ENCODE data around the gene SETD9. TPM values are rescaled to one million over a fixed set of nuclear protein-coding genes. Genes with fewer than 3 reads are reported as not detected.

Gene SETD9
- total and polyA plus RNA-seq, 4 donors: 3.1 to 10.1 (median 6.1) TPM

GRCh38 chr5:56913766-56914165 lies 4.4 kb downstream of the SETD9 start:
- TF ChIP-seq GABPA (IDR thresholded peaks at IDR 0.05 in 1 of 2, conservative IDR thresholded peaks at IDR 0.05 in 1 of 2) (no peak), TAF1 (conservative IDR thresholded peaks at IDR 0.05) (no peak)
- Histone ChIP-seq H3K36me3 (ENCODE audit: control insufficient read depth in 4 of 4, insufficient read depth in 3 of 4, low read depth in 1 of 4, low read length in 3 of 4) (no peaks in the 10 kb centered on the region), H3K4me3 (ENCODE audit: low read depth in 1 of 3, low read length in 3 of 3) (no peak overlapping the region), H3K9me3 (ENCODE audit: control insufficient read depth in 4 of 4, low read length in 3 of 4) (no peaks in the 10 kb centered on the region), H3K4me1 (ENCODE audit: control insufficient read depth in 4 of 4, insufficient read depth in 4 of 4, low read length in 3 of 4) (peaks cover 4 to 33% (median 21%) of the 10 kb centered on the region in 4 donors), H3K9ac (ENCODE audit: low read depth in 1 of 2, low read length in 2 of 2) (no peak overlapping the region), H3K27me3 (ENCODE audit: control insufficient read depth in 4 of 4, insufficient read depth in 4 of 4, low read length in 3 of 4) (no peaks in the 10 kb centered on the region), H3K27ac (ENCODE audit: low read depth in 1 of 2, low read length in 2 of 2) (no peak overlapping the region)
- WGBS: 92% methylated on average over 3 of the region's 3 CpGs
- DNase-seq (ENCODE audit: low spot score): no peak

GRCh38 chr5:56914678-56915077 lies 5.3 kb downstream of the SETD9 start:
- Histone ChIP-seq H3K4me3 (ENCODE audit: low read depth in 1 of 3, low read length in 3 of 3) (no peak overlapping the region), H3K27ac (ENCODE audit: low read depth in 1 of 2, low read length in 2 of 2) (no peak overlapping the region), H3K36me3 (ENCODE audit: control insufficient read depth in 4 of 4, insufficient read depth in 3 of 4, low read depth in 1 of 4, low read length in 3 of 4) (no peaks in the 10 kb centered on the region), H3K9ac (ENCODE audit: low read depth in 1 of 2, low read length in 2 of 2) (no peak overlapping the region), H3K27me3 (ENCODE audit: control insufficient read depth in 4 of 4, insufficient read depth in 4 of 4, low read length in 3 of 4) (no peaks in the 10 kb centered on the region), H3K4me1 (ENCODE audit: control insufficient read depth in 4 of 4, insufficient read depth in 4 of 4, low read length in 3 of 4) (peaks cover 4 to 30% (median 21%) of the 10 kb centered on the region in 4 donors), H3K9me3 (ENCODE audit: control insufficient read depth in 4 of 4, low read length in 3 of 4) (no peaks in the 10 kb centered on the region)
- TF ChIP-seq TAF1 (conservative IDR thresholded peaks at IDR 0.05) (no peak), REST (IDR thresholded peaks at IDR 0.05) (no peak), FOXA1 (IDR thresholded peaks at IDR 0.05) (no peak), NR2F2 (IDR thresholded peaks at IDR 0.05) (no peak), SP1 (IDR thresholded peaks at IDR 0.05) (no peak), YY1 (IDR thresholded peaks at IDR 0.05) (no peak), HNF4G (IDR thresholded peaks at IDR 0.05) (no peak), RAD21 (IDR thresholded peaks at IDR 0.05) (no peak), MAX (IDR thresholded peaks at IDR 0.05) (no peak), JUND (IDR thresholded peaks at IDR 0.05) (no peak), CTCF (IDR thresholded peaks at IDR 0.05; ENCODE audit: low read depth, low read length, missing input control) (no peak), RXRA (IDR thresholded peaks at IDR 0.05) (no peak)
- WGBS: 94% methylated on average over 2 of the region's 2 CpGs
- DNase-seq (ENCODE audit: low spot score): no peak

- H3K27ac ChIP-seq (ENCODE audit: low read depth in 1 of 2, low read length in 2 of 2): peak overlapping the region; percentile 65 to 75
- H3K9me3 ChIP-seq (ENCODE audit: control insufficient read depth in 4 of 4, low read length in 3 of 4): no peaks in the 10 kb centered on the region
- 32% methylated on average over 2 of the region's 2 CpGs for WGBS
- peak overlapping the region in 1 of 2 donors; percentile 1 for H3K9ac ChIP-seq (ENCODE audit: low read depth in 1 of 2, low read length in 2 of 2)
- no peak for DNase-seq (ENCODE audit: low spot score)
- no peak overlapping the region for H3K4me3 ChIP-seq (ENCODE audit: low read depth in 1 of 3, low read length in 3 of 3)
- H3K27me3 ChIP-seq (ENCODE audit: control insufficient read depth in 4 of 4, insufficient read depth in 4 of 4, low read length in 3 of 4): no peaks in the 10 kb centered on the region
- H3K36me3 ChIP-seq (ENCODE audit: control insufficient read depth in 4 of 4, insufficient read depth in 3 of 4, low read depth in 1 of 4, low read length in 3 of 4): peaks cover 0 to 9% (median 5%) of the 10 kb centered on the region in 4 donors
- H3K4me1 ChIP-seq (ENCODE audit: control insufficient read depth in 4 of 4, insufficient read depth in 4 of 4, low read length in 3 of 4): peaks cover 2 to 17% (median 15%) of the 10 kb centered on the region in 4 donors
- TF ChIP-seq YY1 (IDR thresholded peaks at IDR 0.05) (peak; percentile 73), RXRA (IDR thresholded peaks at IDR 0.05) (peak; percentile 77 to 85), RAD21 (IDR thresholded peaks at IDR 0.05) (peak; percentile 29 to 32), NR2F2 (IDR thresholded peaks at IDR 0.05) (no peak), HNF4G (IDR thresholded peaks at IDR 0.05) (peak; percentile 24), CTCF (IDR thresholded peaks at IDR 0.05; ENCODE audit: low read depth, low read length, missing input control) (no peak), SP1 (IDR thresholded peaks at IDR 0.05) (peak; percentile 92), FOXA1 (IDR thresholded peaks at IDR 0.05) (no peak), EGR1 (IDR thresholded peaks at IDR 0.05; ENCODE audit: low read depth in 2 of 2) (no peak), MAX (IDR thresholded peaks at IDR 0.05) (peak; percentile 59), HNF4A (conservative IDR thresholded peaks at IDR 0.05) (peak; percentile 82 to 88), TAF1 (conservative IDR thresholded peaks at IDR 0.05) (no peak)
Observed at GRCh38 chr5:56917534-56917933, 8.1 kb downstream of the SETD9 start.

Data from liver (tissue), 9 donors.